ENCODE results near the gene CHST14. TPM values are rescaled to one million over a fixed set of nuclear protein-coding genes. Genes with fewer than 3 reads are reported as not detected.
"Not testable (repeated sequence)": the region's sequence is repeated elsewhere in the genome, so short reads cannot be mapped to it uniquely, and the experiment has no call there.

Gene CHST14
- total RNA-seq, 2 experiments from 2014 or later: 5.7 to 7.1 TPM

- DNase-seq: no peak
- Mint-ChIP-seq H3K36me3 (peaks cover 2% of the 10 kb centered on the region), H3K4me1 (peaks cover 65% of the 10 kb centered on the region), H3K4me3 (no peak overlapping the region), H3K9me3 (no peaks in the 10 kb centered on the region), H3K27ac (no peak overlapping the region), H3K27me3 (no peaks in the 10 kb centered on the region)
These were observed 20.7 kb upstream of the CHST14 start for GRCh38 chr15:40450047-40450446.

- no peak overlapping the region for H3K4me3 Mint-ChIP-seq
- no peak for DNase-seq
- peaks cover 2% of the 10 kb centered on the region for H3K36me3 Mint-ChIP-seq
- H3K4me1 Mint-ChIP-seq: peaks cover 73% of the 10 kb centered on the region
- H3K9me3 Mint-ChIP-seq: no peaks in the 10 kb centered on the region
- no peaks in the 10 kb centered on the region for H3K27me3 Mint-ChIP-seq
- H3K27ac Mint-ChIP-seq: peak overlapping the region; percentile 75
These were observed 19.1 kb upstream of the CHST14 start for GRCh38 chr15:40451527-40452158.

- no peaks in the 10 kb centered on the region for H3K9me3 Mint-ChIP-seq
- H3K27ac Mint-ChIP-seq: peak overlapping the region; percentile 75
- H3K36me3 Mint-ChIP-seq: peaks cover 2% of the 10 kb centered on the region
- DNase-seq: no peak
- H3K4me3 Mint-ChIP-seq: no peak overlapping the region
- H3K4me1 Mint-ChIP-seq: peaks cover 81% of the 10 kb centered on the region
- no peaks in the 10 kb centered on the region for H3K27me3 Mint-ChIP-seq
These were observed 18.3 kb upstream of the CHST14 start for GRCh38 chr15:40452296-40453090.

GRCh38 chr15:40453941-40454340 lies 16.8 kb upstream of the CHST14 start:
- peak overlapping the region; percentile 40 for H3K27ac Mint-ChIP-seq
- peaks cover 80% of the 10 kb centered on the region for H3K4me1 Mint-ChIP-seq
- H3K9me3 Mint-ChIP-seq, H3K27me3 Mint-ChIP-seq, H3K36me3 Mint-ChIP-seq: not testable (repeated sequence)
- H3K4me3 Mint-ChIP-seq: peak overlapping the region; percentile 18
- peak; percentile 37 for DNase-seq

DNA sequence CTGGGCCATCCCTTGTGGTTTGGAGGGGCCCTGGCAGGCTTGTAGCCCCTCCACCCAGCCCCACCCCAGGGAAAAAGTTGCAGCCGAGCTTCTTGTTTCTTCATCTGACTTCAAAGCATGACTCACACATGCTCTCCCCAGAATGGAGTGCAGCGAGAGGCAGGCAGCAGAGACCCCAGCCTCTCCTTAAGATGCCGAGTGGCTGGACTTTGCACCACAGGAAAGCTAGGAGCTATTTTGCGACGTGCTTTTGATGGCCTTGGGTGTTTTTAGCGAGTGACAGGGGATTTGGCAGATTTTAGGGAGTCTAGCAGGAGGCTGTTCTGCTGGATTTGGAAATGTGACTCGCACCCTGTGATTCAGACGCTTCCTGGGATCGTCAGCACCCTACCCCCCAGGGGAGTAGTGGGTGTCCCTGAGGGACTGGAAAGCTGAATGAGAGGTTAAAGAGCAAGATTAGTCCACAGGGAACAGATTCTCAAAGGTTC lies 15.8 kb upstream of the CHST14 start:
- H3K36me3 Mint-ChIP-seq: peaks cover 2% of the 10 kb centered on the region
- no peaks in the 10 kb centered on the region for H3K9me3 Mint-ChIP-seq
- peak overlapping the region; percentile 60 for H3K4me3 Mint-ChIP-seq
- no peaks in the 10 kb centered on the region for H3K27me3 Mint-ChIP-seq
- DNase-seq: peak; percentile 35
- H3K4me1 Mint-ChIP-seq: peaks cover 74% of the 10 kb centered on the region
- H3K27ac Mint-ChIP-seq: peak overlapping the region; percentile 76

- Mint-ChIP-seq H3K4me1 (peaks cover 65% of the 10 kb centered on the region), H3K27me3 (no peaks in the 10 kb centered on the region), H3K4me3 (no peak overlapping the region), H3K36me3 (peaks cover 2% of the 10 kb centered on the region), H3K27ac (no peak overlapping the region), H3K9me3 (no peaks in the 10 kb centered on the region)
- DNase-seq: no peak
These were observed 14.5 kb upstream of the CHST14 start for GRCh38 chr15:40456299-40456712.

DNA sequence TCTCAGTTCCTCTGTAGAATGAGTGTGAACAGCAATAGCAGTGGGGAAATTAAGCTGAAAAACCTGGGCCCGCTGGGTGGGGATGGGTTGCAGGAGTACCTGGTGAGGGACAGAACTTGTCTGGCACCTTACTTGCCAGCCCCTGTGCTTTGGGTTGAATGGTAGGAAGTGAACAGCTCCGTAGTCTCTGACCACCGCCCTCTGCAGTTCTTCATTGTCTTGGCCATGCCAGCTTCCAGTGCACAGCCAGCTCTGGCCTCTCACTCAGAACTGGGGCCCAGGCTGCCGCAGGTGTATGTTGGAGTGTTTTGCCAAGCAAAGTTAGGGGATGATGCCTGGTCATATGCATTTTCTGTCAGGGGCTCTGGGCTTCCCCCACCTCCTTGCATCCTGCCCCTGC lies 14.0 kb upstream of the CHST14 start:
- H3K27ac Mint-ChIP-seq: no peak overlapping the region
- H3K9me3 Mint-ChIP-seq: no peaks in the 10 kb centered on the region
- H3K4me3 Mint-ChIP-seq: no peak overlapping the region
- peaks cover 2% of the 10 kb centered on the region for H3K36me3 Mint-ChIP-seq
- H3K27me3 Mint-ChIP-seq: no peaks in the 10 kb centered on the region
- peaks cover 61% of the 10 kb centered on the region for H3K4me1 Mint-ChIP-seq
- no peak for DNase-seq

GRCh38 chr15:40458495-40459371 lies 12.1 kb upstream of the CHST14 start:
- H3K36me3 Mint-ChIP-seq: peaks cover 2% of the 10 kb centered on the region
- no peak overlapping the region for H3K4me3 Mint-ChIP-seq
- H3K27ac Mint-ChIP-seq: no peak overlapping the region
- H3K27me3 Mint-ChIP-seq: no peaks in the 10 kb centered on the region
- DNase-seq: no peak
- no peaks in the 10 kb centered on the region for H3K9me3 Mint-ChIP-seq
- H3K4me1 Mint-ChIP-seq: peaks cover 42% of the 10 kb centered on the region

DNA sequence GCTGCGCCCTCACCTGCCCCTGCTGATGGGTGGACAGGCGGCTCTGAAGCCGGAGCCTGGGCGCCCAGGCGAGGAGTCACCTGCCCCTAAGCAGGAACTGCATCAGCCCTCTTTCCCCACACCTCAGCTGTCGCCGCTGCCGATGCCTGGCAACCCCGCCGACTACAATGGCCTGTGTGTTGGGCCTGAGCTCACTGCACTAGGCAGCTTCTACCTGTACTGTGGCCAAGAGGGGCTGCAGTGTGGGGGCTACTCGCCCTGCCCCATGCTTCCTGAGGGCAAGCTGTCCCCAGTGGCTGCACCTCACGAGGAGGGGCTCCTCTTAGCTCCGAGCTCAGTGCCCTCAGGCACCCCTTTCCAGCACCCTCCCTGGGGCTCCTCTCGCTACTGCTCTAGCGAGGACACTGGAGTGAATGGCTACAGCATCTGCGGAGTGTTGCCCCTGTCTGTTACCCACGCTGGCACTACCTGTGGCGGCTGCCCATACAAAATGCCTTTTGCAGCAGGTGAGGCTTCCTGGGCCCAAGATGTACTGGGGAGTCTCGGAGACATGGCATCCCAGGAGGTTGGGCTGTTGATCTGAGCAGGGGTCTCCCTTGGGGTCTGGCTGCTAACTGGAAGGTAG lies 11.3 kb upstream of the CHST14 start:
- H3K27ac Mint-ChIP-seq: no peak overlapping the region
- H3K4me1 Mint-ChIP-seq: peaks cover 34% of the 10 kb centered on the region
- H3K36me3 Mint-ChIP-seq: peaks cover 2% of the 10 kb centered on the region
- DNase-seq: no peak
- H3K4me3 Mint-ChIP-seq: no peak overlapping the region
- H3K27me3 Mint-ChIP-seq: no peaks in the 10 kb centered on the region
- H3K9me3 Mint-ChIP-seq: no peaks in the 10 kb centered on the region

DNA sequence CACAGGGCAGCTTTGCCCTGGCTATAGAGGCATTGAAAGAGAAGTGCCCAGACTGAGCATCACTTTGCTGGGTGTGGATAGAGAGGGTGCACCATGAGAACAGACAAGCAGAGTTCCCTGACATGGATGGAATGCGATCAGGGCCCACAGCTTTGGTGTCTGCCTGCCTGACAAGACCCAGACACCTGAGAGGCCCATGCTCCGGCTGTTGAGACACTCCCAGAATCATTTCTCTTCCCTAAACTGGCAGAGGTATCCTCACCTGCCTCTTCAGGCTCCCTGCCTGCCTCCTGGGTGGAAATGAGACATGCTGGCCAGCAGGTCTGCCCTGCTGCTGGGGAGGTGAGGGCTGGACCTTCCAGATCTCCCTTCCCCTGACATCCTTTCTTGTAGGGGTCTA lies 10.4 kb upstream of the CHST14 start:
- H3K36me3 Mint-ChIP-seq: peaks cover 3% of the 10 kb centered on the region
- no peaks in the 10 kb centered on the region for H3K27me3 Mint-ChIP-seq
- H3K4me1 Mint-ChIP-seq: peaks cover 33% of the 10 kb centered on the region
- H3K4me3 Mint-ChIP-seq: no peak overlapping the region
- no peak for DNase-seq
- H3K27ac Mint-ChIP-seq: no peak overlapping the region
- H3K9me3 Mint-ChIP-seq: no peaks in the 10 kb centered on the region

- no peak overlapping the region for H3K27ac Mint-ChIP-seq
- H3K36me3 Mint-ChIP-seq: peaks cover 4% of the 10 kb centered on the region
- H3K27me3 Mint-ChIP-seq: no peaks in the 10 kb centered on the region
- no peak overlapping the region for H3K4me3 Mint-ChIP-seq
- H3K4me1 Mint-ChIP-seq: peaks cover 25% of the 10 kb centered on the region
- no peaks in the 10 kb centered on the region for H3K9me3 Mint-ChIP-seq
- DNase-seq: no peak
These were observed 8.8 kb upstream of the CHST14 start for GRCh38 chr15:40461958-40462357.

DNA sequence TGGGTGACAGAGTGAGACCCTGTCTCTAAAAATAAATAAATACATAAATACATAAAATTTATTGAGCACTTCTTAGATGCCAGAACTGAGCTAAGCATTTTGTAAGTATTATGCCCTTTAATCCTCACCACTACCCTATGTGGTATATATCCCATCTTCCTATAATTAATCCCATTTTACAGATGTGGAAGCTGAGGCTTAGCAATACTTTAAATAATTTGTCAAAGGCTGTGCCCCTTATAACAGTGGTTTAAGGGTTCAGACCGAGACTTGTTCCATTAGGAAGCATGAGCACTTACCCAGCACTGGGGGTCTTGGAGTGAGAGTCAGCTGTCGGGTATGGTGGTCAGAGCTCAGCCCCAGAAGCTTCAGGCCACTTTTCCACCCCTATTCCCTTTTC lies 7.5 kb upstream of the CHST14 start:
- Mint-ChIP-seq H3K9me3 (no peaks in the 10 kb centered on the region), H3K36me3 (peaks cover 4% of the 10 kb centered on the region), H3K27ac (no peak overlapping the region)

DNA sequence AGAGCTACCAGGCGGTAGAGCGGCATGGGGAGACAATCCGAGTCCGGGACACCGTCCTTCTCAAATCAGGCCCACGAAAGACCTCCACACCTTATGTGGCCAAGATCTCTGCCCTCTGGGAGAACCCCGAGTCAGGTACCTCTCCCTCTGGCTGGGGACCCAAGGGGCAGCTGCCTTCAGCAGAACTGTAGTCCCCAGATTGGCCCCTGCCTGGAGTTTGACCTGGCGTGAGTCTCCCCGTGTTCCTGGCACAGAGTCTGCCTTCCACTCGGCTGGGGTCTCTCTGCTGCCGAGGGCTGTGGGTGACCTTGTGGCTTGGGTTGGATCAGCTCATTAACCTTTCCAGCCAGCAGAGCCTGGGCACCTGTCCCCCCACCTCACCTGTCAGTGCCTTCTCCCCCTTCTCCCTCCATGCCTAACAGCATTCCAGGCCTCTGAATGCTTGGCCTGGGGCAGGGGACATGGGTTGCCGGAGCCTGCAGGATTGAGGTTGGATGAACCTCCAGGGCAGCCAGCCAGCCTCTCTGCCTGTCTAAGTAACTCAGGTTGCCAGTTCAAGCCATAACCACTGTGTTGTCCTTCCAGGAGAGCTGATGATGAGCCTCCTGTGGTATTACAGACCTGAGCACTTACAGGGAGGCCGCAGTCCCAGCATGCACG lies 6.8 kb upstream of the CHST14 start:
- Mint-ChIP-seq H3K27me3 (no peaks in the 10 kb centered on the region), H3K9me3 (no peaks in the 10 kb centered on the region), H3K4me1 (peaks cover 27% of the 10 kb centered on the region), H3K4me3 (no peak overlapping the region), H3K36me3 (peaks cover 4% of the 10 kb centered on the region), H3K27ac (no peak overlapping the region)
- DNase-seq: no peak

More for the DNA sequence above, 7.5 kb upstream of the CHST14 start:
- H3K4me3 Mint-ChIP-seq: no peak overlapping the region
- H3K27me3 Mint-ChIP-seq: no peaks in the 10 kb centered on the region
- peaks cover 26% of the 10 kb centered on the region for H3K4me1 Mint-ChIP-seq
- DNase-seq: no peak

DNA sequence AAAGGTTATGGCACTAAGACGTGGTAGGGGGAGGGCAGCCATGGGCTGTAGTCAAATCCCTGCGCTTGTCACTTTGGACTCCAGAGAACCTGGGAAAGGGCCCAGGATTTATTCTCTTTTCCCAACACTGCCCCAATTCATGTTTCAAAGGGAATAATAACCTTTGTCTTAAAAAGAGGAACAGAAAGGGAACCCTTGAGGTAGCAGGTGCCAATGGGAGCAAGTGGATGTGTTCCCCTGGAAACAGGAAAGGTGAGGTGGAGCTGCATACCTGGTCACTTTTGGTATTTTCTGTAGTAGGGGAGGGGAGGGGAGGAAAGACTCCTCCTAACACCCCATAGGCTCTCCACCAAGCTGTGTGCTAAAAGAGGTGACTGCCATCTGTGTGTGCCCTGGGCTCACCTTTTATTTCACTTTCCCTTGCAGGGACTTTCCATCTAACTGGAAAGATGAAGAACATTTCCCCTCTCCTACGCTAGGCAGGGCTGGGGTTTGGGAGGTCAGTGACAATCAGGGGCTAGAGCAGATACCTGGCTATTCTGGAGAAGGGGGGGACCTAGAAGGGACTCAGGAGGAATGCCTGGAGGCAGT lies 6.1 kb upstream of the CHST14 start:
- Mint-ChIP-seq H3K27me3 (no peaks in the 10 kb centered on the region), H3K9me3 (no peaks in the 10 kb centered on the region), H3K36me3 (peaks cover 4% of the 10 kb centered on the region), H3K27ac (no peak overlapping the region), H3K4me3 (no peak overlapping the region), H3K4me1 (peaks cover 30% of the 10 kb centered on the region)
- DNase-seq: no peak
